Endodermal cell (in vitro differentiated cells): ENCODE measurements around the gene DGLUCY. TPM values are rescaled to one million over a fixed set of nuclear protein-coding genes. Genes with fewer than 3 reads are reported as not detected.

ENCODE experiments used
- DNase-seq: peaks from one replicate; pipeline ENCODE4 v3.0.0-alpha.2; 2017
- H3K27ac ChIP-seq: 2 replicates; pipeline ENCODE4 v1.5.1; 2013; ENCODE audit warnings: mild to moderate bottlenecking, low read depth, low read length, moderate library complexity
- H3K27me3 ChIP-seq: 2 replicates; pipeline ENCODE4 v1.6.1; 2013; ENCODE audit warnings: mild to moderate bottlenecking, low read length, moderate library complexity; ENCODE audit not compliant: insufficient read depth, control insufficient read depth, poor library complexity, severe bottlenecking
- H3K36me3 ChIP-seq: 2 replicates; pipeline ENCODE4 v1.7.0; 2013; ENCODE audit warnings: mild to moderate bottlenecking, low read length, moderate library complexity; ENCODE audit not compliant: control insufficient read depth, insufficient read depth
- H3K4me1 ChIP-seq: one replicate; pipeline ENCODE4 v1.7.0; 2013; ENCODE audit warnings: low read length; ENCODE audit not compliant: control insufficient read depth, insufficient read depth
- H3K4me3 ChIP-seq: 2 replicates; pipeline ENCODE4 v1.5.1; 2013; ENCODE audit warnings: mild to moderate bottlenecking, low read length, moderate library complexity
- H3K9ac ChIP-seq: 2 replicates; pipeline ENCODE4 v1.6.1; 2013; ENCODE audit warnings: mild to moderate bottlenecking, low read length, moderate library complexity; ENCODE audit not compliant: poor library complexity, severe bottlenecking; ENCODE audit errors: extremely low read depth
- H3K9me3 ChIP-seq: 2 replicates; pipeline ENCODE4 v1.6.1; 2013; ENCODE audit warnings: mild to moderate bottlenecking, low read length, moderate library complexity; ENCODE audit not compliant: control insufficient read depth
- H3K27ac Mint-ChIP-seq: 2 replicates; pipeline ENCODE4 v1.8.0; 2020; ENCODE audit warnings: mixed read lengths
- H3K27me3 Mint-ChIP-seq: 2 replicates; pipeline ENCODE4 v1.8.0; 2021; ENCODE audit warnings: mild to moderate bottlenecking, mixed read lengths; ENCODE audit not compliant: insufficient read depth
- H3K36me3 Mint-ChIP-seq: 2 replicates; pipeline ENCODE4 v1.8.0; 2020; ENCODE audit warnings: low read depth, mixed read lengths
- H3K4me1 Mint-ChIP-seq: 2 replicates; pipeline ENCODE4 v1.8.0; 2020; ENCODE audit warnings: mixed read lengths
- H3K4me3 Mint-ChIP-seq: 2 replicates; pipeline ENCODE4 v1.8.0; 2020; ENCODE audit warnings: mild to moderate bottlenecking, moderate library complexity, mixed read lengths
- H3K9me3 Mint-ChIP-seq: 2 replicates; pipeline ENCODE4 v1.8.0; 2020; ENCODE audit warnings: mild to moderate bottlenecking, mixed read lengths
- WGBS, 2 experiments: methylation state at CpG; one replicate each; pipeline versions ENCODE4 v1.1.5 to v1.1.7; 2013; ENCODE audit warnings: missing lambda C conversion rate in 2 of 2, mixed read lengths in 1 of 2; ENCODE audit not compliant: insufficient coverage in 1 of 2, insufficient read length in 1 of 2; 5-methylcytosine and 5-hydroxymethylcytosine counted together
- total RNA-seq, 2 donors: library from RNA; stranded (reverse); fragmentation: NEBNext Ultra II Directional in 1 of 2; extraction: Animal tissue kit (Norgen Biotek cat#: 25700) in 1 of 2; gene quantifications; 2 replicates in 1 of 2; 3 replicates in 1 of 2; pipeline ENCODE4 v1.2.1, GENCODE V29; 2021
- TF ChIP-seq, protein P1 (sequence below): fragments of 200-600 bp; sonication (generic); conservative IDR thresholded peaks from 2 replicates; pipeline ENCODE4 v1.5.0; 2021; ENCODE audit warnings: antibody characterized with exemption, mild to moderate bottlenecking

Gene DGLUCY
- total RNA-seq, 2 donors from 2014 or later = 26.7 to 33.9 TPM

DNA sequence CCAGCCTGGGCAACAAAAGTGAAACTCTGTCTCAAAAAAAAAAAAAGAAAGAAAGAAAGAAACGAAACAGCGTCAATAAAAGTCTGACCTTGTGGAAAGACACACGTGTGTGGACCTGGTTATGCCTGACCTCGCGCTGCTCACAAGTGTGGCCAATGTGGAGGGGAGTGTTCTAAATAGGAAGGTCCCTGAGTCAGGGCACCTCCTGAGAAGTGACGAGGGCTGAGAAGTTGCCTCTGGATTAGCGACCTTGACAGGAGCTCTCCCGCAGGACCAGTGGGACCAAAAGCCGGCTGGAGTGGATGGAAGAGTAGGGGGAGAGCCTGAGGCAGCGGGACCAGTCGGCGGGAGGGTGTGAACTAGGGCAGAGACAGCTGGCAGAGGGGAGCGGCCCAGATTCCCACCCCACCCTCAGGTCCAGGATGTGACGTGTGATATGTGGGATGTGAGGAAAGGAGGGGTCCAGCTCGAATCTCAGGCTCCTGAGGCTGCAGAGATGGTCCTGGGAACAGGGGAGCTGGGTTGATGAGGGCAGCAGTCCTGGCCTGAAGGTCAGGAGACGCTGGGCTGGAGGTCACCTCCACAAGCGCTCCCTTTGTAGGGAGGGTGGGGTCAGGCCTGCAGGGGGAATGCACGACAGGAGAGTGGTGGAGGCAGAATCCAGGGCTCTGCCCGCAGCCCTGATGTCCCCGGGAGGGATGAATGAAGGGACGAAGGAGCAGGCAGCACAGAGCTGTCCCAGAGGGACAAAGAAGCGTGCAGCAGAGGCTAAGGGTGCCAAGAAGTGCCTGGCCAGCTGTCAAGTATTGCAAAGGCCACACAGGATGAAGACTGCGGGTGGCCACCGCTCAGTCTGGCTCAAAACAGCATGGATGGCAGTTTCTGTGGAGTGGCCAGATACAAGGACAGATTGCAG, 155.5 kb downstream of the DGLUCY start:
- Histone ChIP-seq H3K9ac (no peak overlapping the region), H3K27me3 (peaks cover 14% of the 10 kb centered on the region), H3K27ac (peak overlapping the region; percentile 56), H3K36me3 (peaks cover 5% of the 10 kb centered on the region), H3K4me1 (no peaks in the 10 kb centered on the region), H3K4me3 (no peak overlapping the region), H3K9me3 (no peaks in the 10 kb centered on the region)
- Mint-ChIP-seq H3K4me1 (peaks cover 3% of the 10 kb centered on the region), H3K4me3 (no peak overlapping the region), H3K27ac (peak overlapping the region; percentile 19), H3K27me3 (peaks cover 15% of the 10 kb centered on the region), H3K9me3 (no peaks in the 10 kb centered on the region), H3K36me3 (peaks cover 12% of the 10 kb centered on the region)
- TF ChIP-seq, protein P1, sequence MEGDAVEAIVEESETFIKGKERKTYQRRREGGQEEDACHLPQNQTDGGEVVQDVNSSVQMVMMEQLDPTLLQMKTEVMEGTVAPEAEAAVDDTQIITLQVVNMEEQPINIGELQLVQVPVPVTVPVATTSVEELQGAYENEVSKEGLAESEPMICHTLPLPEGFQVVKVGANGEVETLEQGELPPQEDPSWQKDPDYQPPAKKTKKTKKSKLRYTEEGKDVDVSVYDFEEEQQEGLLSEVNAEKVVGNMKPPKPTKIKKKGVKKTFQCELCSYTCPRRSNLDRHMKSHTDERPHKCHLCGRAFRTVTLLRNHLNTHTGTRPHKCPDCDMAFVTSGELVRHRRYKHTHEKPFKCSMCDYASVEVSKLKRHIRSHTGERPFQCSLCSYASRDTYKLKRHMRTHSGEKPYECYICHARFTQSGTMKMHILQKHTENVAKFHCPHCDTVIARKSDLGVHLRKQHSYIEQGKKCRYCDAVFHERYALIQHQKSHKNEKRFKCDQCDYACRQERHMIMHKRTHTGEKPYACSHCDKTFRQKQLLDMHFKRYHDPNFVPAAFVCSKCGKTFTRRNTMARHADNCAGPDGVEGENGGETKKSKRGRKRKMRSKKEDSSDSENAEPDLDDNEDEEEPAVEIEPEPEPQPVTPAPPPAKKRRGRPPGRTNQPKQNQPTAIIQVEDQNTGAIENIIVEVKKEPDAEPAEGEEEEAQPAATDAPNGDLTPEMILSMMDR = no peak
- WGBS, 2 experiments = 89 to 90% methylated on average over 14 to 24 of the region's 24 CpGs
- DNase-seq = no peak

- Histone ChIP-seq H3K27me3 (peaks cover 7% of the 10 kb centered on the region), H3K27ac (no peak overlapping the region), H3K9ac (no peak overlapping the region), H3K4me3 (no peak overlapping the region), H3K36me3 (peaks cover 8% of the 10 kb centered on the region), H3K4me1 (no peaks in the 10 kb centered on the region), H3K9me3 (no peaks in the 10 kb centered on the region)
- 95 to 97% methylated on average over 6 of the region's 6 CpGs for WGBS, 2 experiments
- TF ChIP-seq, protein P1 = no peak
- no peaks in the 10 kb centered on the region for H3K9me3 Mint-ChIP-seq
- H3K4me3 Mint-ChIP-seq = no peak overlapping the region
- DNase-seq = no peak
- H3K36me3 Mint-ChIP-seq = peaks cover 18% of the 10 kb centered on the region
- no peaks in the 10 kb centered on the region for H3K4me1 Mint-ChIP-seq
- peaks cover 9% of the 10 kb centered on the region for H3K27me3 Mint-ChIP-seq
- H3K27ac Mint-ChIP-seq = no peak overlapping the region
Measured at GRCh38 chr14:91270188-91270587, 156.3 kb downstream of the DGLUCY start.

GRCh38 chr14:91270619-91271018, 156.7 kb downstream of the DGLUCY start:
- Histone ChIP-seq H3K9me3 (no peaks in the 10 kb centered on the region), H3K9ac (no peak overlapping the region), H3K27ac (no peak overlapping the region), H3K36me3 (peaks cover 8% of the 10 kb centered on the region), H3K4me3 (no peak overlapping the region), H3K27me3 (peaks cover 3% of the 10 kb centered on the region), H3K4me1 (no peaks in the 10 kb centered on the region)
- Mint-ChIP-seq H3K36me3 (peaks cover 21% of the 10 kb centered on the region), H3K27me3 (peaks cover 5% of the 10 kb centered on the region), H3K9me3 (no peaks in the 10 kb centered on the region), H3K4me3 (no peak overlapping the region), H3K4me1 (no peaks in the 10 kb centered on the region), H3K27ac (no peak overlapping the region)
- TF ChIP-seq, protein P1 = no peak
- DNase-seq = no peak
- 89 to 100% methylated on average over 1 to 5 of the region's 8 CpGs for WGBS, 2 experiments
